Hematopoietic multipotent progenitor cell treated with erythropoietin and hydrocortisone succinate and interleukin-3 and kit ligand, for 15 days (in vitro differentiated cells): ENCODE measurements around the gene CC2D2B.

Experiments
- DNase-seq: peaks from one replicate; pipeline ENCODE4 v3.0.0-alpha.2; 2015; ENCODE audit warnings: low spot score

CC2D2B gene

GRCh38 chr10:96075977-96076376, 168.2 kb downstream of the CC2D2B start:
- DNase-seq: no peak

DNA sequence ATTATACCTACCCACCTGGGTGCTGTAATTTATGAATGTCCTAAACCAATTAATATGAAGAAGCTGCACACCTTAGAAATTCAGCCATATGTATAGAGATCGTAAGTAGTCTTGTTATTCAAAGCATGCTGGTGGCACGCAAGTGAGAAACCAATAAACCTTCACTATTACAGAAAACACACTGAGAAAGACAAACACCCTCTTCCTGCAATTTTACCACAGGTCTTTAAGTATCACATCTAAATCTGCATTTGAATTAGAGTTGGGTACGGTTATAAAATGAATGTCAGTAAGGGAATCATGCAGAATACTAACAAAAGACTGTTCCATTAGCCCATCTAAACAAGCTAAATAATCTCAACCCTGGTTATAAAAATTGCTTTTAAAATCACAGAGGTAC, 169.4 kb downstream of the CC2D2B start:
- no peak for DNase-seq

DNA sequence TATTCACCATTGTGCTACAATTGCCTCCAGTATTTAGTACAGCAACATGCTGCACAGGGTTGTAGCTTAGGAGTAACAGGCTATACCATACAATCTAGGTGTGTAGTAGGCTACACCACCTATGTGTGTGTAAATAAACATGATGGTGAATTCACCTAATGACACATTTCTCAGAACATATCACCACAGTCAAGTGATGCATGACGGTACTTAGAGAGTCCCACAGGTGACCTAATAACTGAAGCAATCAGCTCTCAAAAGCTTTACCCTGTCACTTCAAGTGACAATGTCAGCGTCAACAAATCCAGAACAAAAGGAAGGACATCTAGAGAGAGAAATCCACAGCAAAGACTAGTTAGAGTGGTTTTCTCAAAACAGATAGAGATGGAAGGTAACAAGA, 174.4 kb downstream of the CC2D2B start:
- DNase-seq: no peak
